Activated CD4-positive, alpha-beta T cell treated with anti-CD3 and anti-CD28 coated beads, Interleukin-2, amount 50 U/mL, for 1 hour (primary cell): ENCODE data around the gene SELP.
"Not testable (repeated sequence)": the region's sequence is repeated elsewhere in the genome, so short reads cannot be mapped to it uniquely, and the experiment has no call there.

Experiments used
- DNase-seq: peaks from one replicate; pipeline ENCODE4 v3.0.0-alpha.2; 2020

Gene SELP

DNA sequence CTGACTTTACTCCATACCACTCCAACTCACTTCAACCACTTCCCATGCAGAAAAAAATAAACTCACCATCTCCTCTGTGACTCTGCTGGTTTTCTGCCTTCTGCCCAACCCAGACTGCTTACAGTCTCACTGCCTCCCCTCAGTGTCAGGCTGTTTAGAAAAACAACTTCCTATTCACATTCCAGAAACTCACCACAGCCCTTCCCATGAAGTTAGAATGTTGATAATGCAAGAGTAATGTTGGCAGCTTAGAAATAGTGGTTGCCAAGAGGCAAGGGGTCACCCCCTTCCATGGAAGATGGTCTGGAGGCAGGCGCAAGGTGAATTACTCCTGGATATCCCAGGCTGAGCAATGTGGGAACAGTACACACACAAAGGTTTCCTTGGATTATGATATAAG, at the start of gene SELP:
SELP (minus strand) TSS at position 119 of the 400 bp plus-strand sequence; CDS start at position 69, 50 bp downstream.
- DNase-seq = no peak

- DNase-seq = no peak
These were observed 49.8 kb upstream of the SELP start for GRCh38 chr1:169679692-169680091.

DNA sequence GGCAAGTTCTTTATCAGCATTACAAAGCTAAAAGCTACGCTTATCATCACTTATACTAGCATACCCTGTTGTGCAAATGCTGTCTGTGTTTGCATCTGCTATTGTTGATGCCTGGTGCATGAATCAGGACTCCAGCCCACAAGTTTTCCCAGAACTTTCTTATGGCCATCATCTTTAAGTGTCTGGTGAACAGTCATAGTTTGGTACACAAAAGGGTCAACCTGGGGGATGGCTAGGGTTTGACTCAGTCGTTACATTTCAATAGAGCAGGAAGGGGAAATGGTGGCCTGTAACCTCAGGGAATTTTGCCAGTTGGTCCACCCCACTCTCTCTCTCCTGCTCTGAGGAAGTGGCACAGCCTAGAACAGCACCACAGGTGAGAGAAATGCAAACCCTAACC, 46.1 kb upstream of the SELP start:
- DNase-seq = no peak

DNA sequence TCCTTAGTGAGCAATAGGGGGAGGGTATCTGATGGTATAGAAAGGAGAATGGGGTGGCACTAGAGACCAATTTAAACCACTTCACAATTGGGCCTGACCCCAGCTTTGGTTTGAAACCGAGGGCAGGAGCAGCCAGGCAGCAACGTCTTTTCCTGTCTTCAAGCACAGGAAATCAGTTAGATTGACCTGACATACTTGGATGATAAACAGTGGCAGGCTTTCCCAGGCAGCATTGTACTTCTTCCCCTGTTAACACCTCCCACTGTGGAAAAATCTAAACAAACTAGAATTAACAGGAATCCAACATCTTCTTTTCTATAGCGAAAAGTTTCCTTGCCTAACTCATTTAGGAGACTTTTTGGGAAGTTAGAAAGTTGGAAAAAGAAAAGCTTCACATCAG, 40.9 kb upstream of the SELP start:
- DNase-seq = no peak

DNA sequence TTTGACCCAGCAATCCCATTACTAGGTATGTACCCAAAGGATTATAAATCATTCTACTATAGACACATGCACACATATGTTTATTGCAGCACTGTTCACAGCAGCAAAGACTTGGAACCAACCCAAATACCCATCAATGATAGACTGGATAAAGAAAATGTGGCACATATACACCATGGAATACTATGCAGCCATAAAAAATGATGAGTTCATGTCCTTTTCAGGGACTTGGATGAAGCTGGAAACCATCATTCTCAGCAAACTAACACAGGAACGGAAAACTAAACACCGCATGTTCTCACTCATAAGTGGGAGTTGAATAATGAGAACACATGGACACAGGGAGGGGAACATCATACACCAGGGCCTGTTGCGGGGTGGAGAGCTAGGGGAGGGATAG, 40.3 kb upstream of the SELP start:
- not testable (repeated sequence) for DNase-seq

DNA sequence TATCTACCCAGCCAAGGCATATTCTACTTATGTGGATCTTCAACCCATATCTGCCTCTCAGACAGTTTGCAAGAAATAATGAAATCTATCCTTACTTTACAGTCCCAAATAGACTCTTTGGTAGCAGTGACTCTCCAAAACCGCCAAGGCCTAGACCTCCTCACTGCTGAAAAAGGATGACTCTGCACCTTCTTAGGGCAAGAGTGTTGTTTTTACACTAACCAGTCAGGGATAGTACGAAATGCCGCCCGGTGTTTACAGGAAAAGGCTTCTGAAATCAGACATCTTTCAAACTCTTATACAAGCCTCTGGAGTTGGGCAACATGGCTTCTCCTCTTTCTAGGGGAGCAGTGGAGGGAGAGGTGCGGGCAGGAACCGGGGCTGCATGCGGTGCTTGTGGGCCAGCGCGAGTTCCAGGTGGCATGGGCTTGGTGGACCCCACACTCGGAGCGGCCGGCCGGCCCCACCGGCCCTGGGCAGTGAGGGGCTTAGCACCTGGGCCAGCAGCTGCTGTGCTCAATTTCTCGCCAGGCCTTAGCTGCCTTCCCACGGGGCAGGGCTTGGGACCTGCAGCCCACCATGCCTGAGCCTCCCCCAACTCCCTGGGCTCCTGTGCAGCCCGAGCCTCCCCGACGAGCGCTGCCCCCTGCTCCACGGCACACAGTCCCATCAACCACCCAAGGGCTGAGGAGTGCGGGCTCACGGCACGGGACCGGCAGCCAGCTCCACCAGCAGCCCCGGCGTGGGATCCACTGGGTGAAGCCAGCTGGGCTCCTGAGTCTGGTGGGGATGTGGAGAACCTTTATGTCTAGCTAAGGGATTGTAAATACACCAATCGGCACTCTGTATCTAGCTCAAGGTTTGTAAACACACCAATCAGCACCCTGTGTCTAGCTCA, 38.0 kb upstream of the SELP start:
- not testable (repeated sequence) for DNase-seq

DNA sequence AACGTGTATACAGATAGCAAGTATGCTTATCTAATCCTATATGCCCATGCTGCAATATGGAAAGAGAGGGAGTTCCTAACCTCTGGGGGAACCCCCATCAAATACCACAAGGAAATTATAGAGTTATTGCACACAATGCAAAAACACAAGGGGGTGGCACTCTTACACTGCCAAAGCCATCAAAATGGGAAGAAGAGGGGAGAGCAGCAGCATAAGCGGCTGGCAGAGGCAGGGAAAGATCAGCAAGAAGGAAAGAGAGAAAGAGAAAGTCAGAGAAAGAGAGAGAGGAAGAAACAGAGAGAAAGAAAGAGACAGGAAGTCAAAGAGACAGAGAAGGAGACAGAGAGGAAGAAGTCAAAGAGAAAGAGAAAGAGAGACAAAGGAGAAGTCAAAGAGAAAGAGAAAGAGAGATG, 37.3 kb upstream of the SELP start:
- DNase-seq = not testable (repeated sequence)

GRCh38 chr1:169662680-169663079, 32.8 kb upstream of the SELP start:
- not testable (repeated sequence) for DNase-seq

GRCh38 chr1:169661066-169661465, 31.1 kb upstream of the SELP start:
- not testable (repeated sequence) for DNase-seq

DNA sequence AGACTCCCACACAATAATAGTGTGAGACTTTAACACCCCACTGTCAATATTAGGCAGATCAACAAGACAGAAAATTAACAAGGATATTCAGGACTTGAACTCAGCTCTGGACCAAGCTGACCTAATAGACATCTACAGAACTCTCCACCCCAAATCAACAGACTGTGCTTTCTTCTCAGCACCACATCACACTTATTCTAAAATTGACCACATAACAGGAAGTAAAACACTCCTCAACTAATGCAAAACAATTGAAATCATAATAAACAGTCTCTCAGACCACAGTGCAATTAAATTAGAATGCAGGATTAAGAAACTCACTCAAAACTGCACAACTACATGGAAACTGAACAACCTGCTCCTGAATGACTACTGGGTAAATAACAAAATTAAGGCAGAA, 28.9 kb upstream of the SELP start:
- not testable (repeated sequence) for DNase-seq

- no peak for DNase-seq
These were observed 23.9 kb upstream of the SELP start for GRCh38 chr1:169653873-169654272.

- DNase-seq = no peak
These were observed 21.1 kb upstream of the SELP start for GRCh38 chr1:169651035-169651434.

GRCh38 chr1:169650551-169650950, 20.6 kb upstream of the SELP start:
- DNase-seq = no peak

- DNase-seq = no peak
These were observed 18.8 kb upstream of the SELP start for GRCh38 chr1:169648709-169649108.

DNA sequence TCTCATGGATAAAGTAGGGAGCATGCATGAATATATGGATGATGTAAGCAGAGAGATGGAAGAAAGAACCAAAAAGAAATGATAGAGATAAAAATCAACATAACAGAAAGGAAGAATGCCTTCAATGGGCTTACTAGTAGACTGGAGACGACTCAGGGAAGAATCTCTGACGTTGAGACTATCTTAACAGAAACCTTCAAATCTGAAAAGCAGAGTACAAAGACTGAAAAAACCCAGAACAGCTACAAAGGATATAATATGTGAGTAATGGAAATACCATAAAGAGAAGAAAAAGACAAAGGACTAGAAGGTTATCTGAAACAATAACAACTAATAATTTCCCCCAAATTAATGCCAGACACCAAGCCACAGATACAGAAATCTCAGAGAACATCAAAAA, 18.3 kb upstream of the SELP start:
- no peak for DNase-seq

DNA sequence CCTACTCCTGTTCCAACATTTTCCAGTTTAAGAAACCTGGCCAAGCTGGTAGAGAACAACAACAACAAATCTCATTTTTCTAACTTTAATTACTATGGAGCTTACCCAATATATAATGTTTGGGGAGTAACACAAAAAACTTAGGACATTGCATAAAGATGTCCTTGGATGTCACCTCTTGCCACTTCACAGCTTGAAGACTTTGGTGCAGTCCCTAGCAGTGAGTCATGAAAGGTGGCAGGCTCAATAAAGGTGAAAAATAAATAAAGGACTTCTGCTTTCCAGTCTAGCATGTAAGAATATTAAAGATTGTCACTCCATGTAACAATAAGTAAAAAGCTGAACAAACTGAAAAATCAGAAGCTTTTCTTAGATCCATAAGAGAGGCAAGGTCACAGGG, 17.6 kb upstream of the SELP start:
- no peak for DNase-seq

DNA sequence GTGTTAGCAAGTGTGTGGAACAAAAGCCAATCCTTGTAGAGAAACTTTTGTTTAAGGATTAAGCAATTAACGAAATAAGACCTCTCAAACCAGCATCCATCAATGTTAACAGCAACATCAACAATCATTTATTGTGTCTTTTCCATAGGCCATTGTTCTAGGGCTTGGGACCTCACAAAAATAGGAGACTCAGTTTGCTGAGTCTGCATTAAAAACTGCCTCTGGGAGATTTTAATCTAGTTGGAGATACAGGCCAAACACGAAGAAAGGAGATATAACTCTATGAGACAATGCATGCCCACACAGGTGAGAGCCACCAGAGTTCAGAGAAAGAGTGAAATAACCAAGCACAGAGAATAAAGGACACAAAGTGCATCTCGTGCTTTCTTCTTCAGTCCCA, 14.4 kb upstream of the SELP start:
- DNase-seq = no peak

- DNase-seq = no peak
These were observed 5.0 kb upstream of the SELP start for GRCh38 chr1:169634877-169635276.

DNA sequence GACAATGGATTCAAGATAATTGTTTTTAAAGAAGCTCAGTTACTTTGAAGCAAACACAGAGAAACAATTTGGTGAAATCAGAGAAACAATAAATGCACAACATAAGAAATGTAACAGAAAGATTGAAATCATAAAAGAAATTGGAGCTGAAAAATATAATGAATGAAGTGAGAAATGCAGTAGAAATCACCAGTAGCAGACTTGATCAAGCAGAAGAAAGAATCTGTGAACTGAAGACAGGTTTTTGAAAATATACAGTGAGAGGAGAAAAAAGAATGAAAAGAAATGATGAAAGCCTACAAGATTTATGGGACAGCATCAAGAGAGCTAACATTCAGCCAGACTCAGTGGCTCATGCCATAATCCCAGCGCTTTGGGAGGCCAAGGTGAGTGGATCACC, 4.2 kb upstream of the SELP start:
- DNase-seq = no peak

DNA sequence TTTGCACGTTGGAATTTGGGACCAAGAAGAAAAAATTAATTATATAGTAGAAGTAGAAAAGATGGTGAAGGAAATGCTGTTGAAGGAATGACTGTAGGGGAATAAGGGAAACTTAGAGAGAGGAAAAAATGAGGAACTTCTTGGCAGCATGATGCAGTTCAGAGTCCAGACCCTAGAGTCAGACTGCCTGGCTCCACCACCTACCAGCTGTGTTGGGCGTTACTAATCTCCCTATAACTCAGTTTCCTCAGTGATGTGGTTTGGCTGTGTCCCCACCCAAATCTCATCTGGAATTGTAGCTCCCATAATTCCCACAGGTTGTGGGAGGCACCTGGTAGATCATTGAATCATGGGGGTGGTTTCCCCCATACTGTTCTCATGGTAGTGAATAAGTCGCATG, 1.3 kb upstream of the SELP start:
- no peak for DNase-seq

DNA sequence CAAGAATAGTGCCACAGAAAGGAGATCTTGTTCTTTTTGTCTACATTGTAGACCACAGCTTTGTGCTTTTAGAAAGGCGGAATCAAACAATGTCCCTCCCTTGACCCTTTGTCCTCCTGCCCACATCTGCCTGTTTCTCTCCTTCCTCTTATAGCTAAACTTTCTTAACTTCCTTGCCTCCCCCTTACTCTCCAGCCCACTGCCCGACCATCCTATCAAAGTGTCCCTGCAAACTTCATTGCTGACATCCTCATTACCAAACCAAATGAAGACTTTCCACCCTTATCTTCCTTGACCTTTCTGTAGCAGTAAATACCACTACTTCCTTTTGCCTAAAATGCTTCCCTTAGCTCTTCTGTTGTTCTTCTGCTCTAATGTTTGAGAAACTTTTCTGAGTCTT, 5.0 kb downstream of the SELP start:
- no peak for DNase-seq

DNA sequence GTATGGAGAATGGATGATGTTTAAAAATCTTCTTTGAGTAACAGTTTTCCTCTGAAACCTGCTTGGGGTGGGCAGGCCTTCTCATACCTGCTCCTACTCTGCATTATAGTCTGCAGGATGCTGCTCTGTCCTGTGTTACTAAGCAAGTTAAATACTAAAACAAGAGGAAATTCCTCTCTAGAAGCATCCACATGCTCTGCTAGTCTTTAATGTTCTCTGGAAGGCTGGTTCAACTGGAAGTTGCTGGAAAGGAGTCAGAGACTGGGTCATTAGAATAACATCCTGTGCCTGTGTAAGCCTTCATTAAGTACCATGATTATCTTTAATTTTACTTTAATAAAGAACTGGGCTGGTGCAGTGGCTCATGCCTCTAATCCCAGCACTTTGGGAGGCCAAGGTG, 5.8 kb downstream of the SELP start:
- DNase-seq = no peak

- no peak for DNase-seq
These were observed 6.6 kb downstream of the SELP start for GRCh38 chr1:169623132-169623926.

DNA sequence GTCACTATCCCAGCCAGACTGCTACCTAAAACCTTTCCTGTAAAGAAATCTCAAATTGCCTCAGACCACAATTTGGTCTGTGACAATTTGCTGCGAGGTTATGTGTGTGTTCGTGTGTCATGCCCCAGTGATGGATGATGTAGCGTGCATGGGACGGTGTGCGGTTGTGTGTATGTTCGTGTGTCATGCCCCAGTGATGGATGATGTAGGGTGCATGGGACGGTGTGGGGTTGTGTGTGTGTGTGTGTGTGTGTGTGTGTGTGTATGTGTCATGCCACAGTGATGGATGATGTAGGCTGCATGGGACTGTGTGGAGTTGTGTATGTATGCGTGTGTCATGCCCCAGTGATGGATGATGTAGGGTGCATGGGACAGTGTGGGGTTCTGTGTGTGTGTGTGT, 9.4 kb downstream of the SELP start:
- DNase-seq = no peak
